ENCODE measurements around the gene THUMPD3.
A peak's percentile ranks its signal among the peaks of the same experiment; 100 is the strongest.

THUMPD3 gene

DNA sequence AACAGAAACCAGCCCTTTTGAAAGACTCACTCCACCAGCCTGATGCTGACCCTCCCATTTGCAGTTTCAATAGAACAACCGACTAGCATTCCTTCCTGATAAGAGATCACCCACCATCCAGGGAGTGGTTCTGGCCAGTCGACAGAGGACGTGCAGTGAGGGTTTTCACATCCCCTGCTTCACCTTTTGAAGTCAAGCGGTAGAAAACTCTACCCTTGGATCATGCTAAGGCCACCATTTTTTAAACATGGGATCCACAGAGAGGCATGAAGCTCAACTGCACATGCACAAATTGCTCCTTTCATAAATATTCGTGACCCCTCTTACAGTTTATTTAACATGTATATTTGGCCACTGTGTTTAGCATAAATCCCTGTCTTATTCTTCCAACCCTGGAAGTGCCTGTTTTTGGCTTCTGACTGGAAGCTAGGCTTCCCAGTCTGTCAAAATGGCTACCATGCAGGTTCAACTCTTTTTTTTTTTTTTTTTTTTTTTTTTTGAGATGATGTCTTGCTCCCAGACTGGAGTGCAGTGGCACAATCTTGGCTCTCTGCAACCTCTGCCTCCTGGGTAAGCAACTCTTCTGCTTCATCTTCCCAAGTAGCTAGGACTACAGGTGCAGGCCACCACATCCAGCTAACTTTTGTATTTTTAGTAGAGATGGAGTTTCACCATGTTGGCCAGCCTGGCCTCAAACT is 1.0 kb upstream of the THUMPD3 start:
- DNase-seq = no peak

DNA sequence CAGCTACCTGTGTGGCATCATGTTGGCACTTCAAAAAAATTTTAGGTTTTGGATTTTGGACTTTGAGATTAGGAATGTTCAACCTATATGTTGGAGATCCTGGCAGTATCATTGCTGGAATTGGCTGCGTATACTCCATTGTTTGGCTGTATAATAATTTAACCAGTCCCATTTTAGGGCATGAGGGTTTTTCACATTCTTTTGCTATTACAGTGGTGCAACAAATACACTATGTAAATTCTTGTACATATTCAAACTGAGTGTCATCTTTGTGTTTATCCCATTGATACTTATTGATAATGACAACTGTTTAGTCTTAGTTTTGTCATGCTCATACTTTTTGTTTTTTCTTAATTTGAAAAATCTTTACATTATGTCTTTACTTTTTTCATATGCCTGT is 6.7 kb downstream of the THUMPD3 start:
- no peak for DNase-seq

DNA sequence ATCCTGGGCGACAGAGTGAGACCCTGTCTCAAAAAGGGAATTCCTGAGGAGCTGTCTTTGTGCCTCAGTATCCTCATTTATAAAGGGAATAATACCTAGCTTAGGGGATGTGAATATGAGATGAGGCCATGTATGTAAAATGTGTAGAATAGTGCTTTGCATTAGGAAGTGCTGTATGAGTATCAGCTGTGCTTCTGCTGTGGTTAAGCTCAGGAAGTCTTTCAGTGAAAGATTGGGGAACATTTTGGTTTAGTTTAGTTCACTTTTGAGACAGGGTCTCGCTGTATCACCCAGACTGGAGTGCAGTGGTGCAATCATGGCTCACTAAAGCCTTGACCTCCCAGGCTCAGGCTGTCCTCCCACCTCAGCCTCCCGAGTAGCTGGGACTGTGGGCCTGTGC is 10.6 kb downstream of the THUMPD3 start:
- no peak for DNase-seq

DNA sequence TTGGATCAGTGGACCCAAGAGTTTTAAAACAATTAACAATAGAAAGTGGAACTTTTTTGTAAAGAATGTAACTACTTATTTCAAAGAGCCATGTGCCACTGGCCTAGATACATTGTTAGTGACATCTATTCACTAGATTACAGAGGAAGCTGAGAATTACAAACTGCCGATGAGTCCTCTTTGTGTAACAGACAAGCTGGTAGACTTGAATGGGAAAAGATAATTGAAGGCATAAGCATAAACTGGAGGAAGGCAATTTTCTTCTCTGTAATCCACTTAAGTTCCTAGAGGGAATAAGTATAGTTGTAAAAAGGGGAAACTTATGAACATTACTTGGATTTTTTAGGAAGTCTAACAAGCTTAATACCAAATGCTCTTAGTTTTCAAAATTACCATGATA is 15.1 kb downstream of the THUMPD3 start:
- DNase-seq = no peak

DNA sequence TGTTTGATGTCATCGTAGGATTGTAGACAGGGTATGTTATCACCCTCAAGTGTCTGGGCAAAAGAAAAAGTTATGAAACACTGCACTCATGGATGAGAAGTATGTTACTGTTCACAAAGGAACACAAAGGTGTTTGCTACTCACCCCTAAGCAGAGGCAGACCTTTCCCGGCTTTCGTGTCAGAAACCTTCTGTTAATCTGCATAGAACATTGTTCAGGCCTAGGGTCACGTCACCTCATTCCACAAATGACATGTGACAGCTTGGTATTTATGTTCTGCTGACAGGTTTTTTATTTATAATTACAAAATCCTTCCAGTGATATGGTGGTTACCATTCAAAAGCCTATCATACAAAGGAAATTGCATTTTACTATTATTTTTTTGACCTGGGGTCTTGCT is 16.5 kb downstream of the THUMPD3 start:
- no peak for DNase-seq

DNA sequence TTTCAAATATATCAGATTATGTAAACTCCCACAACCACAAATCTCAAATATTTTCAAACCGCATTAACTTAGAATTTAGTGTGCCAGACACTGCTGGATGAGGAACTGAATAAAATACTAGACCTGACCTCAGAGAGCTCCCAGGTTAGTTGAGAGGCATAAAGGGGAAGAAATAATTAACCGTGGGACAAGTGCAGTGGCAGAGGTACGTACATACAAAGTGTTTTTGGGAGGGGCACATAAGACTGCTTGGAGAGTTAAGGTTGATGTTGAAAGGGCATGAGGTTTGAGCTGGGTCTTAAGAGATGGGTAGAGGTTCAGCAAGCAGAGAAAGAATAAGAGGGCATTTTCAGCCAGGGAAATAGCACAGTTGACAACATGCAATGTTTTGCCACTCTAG is 17.2 kb downstream of the THUMPD3 start:
- no peak for DNase-seq

DNA sequence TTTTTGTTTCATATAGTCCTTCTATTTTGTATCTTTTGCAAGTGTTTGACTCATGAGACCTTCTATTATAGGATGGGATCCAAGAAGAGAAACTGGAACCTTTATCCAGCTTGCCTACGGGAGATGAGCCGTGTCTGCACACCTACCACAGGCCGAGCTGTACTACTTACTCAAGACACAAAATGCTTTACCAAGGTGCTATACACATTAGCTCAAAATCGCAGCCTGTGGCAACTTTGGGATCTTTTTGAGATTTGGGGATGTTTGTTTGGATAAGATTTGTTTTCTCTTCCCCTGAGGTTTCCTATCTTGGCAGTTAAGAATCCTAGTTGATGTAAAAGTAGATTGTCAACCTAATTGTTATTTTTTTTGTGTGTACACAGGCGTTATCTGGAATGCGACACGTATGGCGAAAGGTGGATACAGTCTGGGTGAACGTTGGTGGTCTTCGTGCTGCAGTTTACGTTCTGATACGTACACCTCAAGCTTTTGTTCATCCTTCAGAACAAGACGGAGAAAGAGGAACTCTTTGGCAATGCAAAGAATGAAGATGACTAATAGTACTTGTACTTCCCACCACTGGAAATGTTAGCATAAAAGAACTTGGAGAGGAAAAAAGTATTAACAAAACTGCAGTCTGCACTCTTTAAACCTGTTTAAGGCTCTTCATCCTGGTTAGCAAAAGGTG is 21.4 kb downstream of the THUMPD3 start:
- DNase-seq = no peak

DNA sequence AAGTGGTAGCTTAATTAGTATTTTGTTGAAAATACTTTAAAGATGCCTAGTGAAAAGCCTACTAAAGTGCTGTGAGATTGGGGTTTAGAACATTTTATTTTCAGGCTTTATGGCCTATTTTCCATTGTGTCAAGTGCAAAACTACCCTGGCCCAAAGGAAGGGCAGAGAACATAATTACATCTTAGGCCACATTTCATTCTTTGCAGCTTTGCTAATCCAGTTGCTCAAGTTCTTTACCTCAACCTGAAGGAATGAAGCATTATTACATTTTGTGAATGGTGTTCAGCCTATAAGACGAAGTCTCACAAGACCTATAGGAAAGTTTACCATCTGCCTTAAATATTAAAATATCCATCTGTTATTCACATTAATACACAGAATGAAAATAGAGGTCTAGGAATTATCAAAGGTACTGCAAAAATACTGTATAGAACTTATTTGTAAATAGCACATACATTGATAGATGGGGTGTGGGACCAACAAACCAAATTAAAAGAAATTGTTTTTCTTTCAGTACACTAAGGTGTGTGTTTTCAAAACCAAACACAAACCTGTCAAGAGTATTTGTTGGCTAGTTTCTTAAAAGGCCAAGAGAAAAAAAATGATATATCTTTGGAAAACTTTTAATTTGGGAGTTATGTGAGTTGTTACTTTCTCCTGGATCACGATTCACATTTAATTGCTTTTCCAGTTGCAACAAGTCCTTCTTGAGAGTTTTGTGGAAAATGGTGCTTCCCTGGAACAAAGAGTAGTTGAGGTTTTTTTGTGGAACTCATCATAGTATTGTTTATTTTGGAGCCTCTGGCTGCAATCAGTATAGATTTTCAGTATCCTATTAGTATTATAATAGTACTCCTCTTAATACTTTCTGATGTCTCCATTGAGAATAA is 22.6 kb downstream of the THUMPD3 start:
- DNase-seq = no peak

DNA sequence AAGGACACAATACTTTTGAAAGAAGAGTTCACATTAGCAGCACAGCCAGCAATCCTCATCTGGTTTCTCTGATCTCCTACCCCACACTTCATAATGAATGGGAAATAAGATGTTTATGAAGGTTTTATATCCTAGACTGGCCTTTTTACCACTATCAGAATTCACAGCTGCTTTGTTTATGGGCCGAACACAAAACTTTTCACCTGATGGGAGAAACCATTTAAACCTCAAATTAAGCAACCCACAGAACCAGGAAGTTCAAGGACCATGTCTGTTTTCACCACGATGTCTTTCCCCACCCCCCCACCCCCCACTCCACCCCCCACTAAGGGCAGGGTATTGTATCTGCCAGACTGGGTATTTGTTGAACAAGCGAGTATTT is 23.2 kb downstream of the THUMPD3 start:
- DNase-seq = no peak

DNA sequence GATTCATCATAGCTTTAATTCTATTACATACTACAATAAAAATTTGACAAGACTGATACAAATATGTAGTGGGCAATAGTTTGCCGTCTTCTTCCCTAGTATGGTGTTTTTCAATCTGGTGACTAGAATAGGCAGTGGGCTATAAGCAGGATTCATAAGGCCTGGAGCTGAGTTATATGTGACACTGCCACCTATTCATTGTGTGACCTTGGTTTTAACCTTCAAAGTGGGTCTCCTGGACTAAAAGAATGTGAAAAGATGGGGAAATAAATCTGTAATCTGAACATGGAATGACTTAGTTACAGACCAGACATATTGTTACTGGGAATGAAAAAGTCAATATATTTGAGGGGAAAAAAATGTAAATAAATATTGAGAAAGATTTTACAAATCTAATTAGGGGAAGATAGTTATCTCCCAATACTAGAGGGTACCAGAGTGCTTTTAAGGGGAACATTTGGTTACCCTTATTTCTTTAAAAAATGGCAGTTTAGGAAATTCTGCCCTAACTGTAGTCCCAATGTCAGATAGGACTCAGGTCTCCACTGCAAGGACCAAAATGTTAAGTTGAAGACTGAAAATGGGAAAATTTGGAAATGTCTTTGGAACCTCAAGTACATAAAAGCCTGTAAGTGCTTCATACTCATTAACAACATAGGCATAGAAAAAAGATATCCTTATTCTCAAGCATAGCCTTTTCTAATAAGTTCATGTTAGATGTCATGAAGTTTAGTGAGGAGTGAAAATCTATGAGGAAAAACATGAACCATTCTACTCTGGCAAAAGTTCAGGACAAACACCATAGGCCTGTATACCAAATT is 23.9 kb downstream of the THUMPD3 start:
- DNase-seq = no peak

DNA sequence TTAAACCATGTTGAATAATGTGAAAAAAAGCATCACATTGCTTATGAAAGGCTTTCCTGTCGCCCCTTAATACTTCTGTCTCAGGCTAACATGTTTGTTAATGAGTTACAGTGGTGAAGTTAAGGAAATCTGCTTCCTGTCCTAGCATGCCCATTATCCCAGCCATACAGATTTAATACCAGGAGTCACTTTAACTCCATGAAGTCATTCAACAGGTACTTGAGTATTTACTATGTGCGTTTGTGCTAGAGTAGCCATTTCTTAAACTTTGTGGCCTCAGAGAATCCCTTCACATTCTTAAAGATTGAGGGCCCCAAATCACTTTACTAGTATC is 24.4 kb downstream of the THUMPD3 start:
- DNase-seq = no peak

DNA sequence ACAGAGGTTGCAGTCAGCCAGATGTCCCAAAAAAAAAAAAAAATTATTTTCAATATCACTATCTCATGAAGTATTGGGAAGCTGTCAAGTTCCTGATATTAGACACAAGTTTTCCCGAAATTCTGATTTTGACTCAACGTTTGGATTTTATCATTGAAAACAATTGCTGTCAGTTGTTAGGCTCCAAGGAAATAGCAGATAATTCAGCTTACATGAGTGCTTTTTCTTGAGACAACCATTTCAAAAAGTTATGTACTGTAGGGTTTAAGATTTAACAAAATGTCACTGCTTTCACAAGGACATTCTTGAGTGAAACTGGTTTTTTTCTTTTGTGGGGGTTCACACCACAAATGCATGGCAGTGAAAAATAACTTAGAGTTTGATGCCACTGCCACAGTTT is 25.3 kb downstream of the THUMPD3 start:
- DNase-seq = no peak

DNA sequence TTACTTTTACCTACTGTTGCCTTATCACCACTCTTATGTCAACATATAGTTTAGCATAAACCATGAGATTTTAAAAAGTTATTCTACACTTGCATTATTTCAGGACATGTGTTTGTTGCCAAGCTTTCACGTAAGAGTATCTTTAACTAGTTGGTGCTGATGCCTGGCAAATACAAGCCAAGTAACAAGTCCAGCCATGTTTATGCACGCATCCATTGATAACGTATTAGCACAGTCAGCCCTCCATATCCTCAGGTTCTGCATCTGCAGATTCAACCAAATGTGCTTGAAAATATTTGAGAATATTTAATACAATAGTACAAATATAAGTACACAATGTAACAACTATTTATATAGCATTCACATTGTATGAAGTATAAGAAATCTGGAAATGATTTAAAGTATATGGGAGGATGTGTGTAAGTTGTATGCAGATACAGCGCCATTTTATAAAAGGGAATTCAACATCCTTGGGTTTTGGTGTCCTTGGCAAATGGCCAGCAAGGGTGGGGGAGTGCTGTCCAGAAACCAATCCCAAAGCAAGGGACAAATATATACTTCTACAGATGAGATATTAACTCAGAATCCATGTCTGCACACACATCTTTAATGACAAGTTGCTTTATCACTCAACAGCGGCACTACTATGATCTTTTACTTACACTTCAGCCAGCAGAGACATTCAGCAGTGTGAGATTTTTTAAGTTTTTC is 25.9 kb downstream of the THUMPD3 start:
- DNase-seq = no peak

DNA sequence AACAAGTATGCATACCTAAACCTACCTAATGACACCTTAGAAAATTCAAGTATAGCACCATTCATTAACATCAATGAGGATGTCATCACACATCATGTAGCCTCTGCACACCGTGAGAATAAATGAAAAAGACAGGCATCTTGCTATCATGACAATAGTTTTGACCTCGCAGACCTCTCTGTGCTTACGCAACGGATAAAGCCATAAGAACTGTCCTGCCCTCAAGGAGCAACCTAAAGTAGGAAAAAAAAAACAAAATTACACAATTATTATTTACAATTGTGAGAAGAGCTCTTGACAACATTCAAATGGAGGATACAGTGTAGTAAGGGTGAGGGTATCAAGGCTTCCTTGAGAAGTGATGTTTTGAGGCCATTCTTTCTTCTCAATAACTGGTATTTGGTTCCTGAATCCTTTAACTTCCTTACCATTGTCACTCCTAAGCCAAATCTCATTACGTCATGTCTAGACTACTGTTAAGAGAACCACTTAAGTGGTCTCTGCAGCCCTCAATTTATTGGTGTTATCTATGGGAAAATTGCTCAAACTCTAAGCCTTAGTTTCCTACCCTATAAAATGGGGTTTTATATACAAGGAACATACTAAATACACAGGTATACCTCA is 27.5 kb downstream of the THUMPD3 start:
- no peak for DNase-seq

DNA sequence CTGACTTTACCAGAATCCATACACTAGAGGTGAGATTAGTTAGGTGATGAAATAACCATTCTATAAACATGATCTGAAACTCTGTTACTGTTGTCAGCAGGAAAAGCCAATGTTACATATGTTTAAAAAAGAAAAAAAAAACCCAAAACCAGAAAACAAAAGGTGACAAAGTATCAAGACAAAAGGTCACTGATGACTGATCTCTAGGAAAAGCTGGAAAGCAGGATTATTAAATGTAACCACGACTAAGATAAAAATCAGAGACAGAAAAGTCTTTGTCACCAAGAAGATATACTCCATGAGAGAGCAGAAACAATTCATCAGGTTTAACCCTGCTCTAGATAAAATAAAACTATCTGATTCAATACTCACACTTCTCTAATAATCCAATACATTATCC is 29.2 kb downstream of the THUMPD3 start:
- DNase-seq = no peak

DNA sequence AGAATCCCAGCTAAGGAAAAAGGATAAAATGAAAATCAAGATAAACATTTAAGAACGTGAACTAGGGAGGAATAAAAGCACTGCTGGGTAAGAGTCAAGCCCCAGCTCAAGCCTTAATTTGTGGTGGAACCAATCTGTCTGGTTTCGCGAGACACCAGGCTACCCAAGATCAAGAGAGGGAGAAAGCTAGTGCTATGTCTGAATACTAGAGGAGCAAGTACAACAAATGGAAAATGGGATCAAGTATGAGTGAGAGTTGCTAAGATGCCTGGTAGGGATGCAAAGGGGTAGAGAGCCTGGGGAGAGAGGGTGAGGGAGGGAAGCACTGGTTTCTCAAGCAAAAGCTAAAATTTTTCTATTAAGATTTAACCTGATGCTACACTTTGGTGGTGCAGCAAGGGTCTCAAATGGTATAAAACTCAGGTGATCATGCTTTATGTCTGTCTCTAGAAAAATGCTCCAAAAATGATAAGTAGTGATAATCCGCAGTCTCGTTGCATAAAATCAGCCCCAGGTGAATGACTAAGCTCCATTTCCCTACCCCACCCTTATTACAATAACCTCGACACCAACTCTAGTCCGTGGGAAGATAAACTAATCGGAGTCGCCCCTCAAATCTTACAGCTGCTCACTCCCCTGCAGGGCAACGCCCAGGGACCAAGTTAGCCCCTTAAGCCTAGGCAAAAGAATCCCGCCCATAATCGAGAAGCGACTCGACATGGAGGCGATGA is 32.9 kb downstream of the THUMPD3 start:
- no peak for DNase-seq

DNA sequence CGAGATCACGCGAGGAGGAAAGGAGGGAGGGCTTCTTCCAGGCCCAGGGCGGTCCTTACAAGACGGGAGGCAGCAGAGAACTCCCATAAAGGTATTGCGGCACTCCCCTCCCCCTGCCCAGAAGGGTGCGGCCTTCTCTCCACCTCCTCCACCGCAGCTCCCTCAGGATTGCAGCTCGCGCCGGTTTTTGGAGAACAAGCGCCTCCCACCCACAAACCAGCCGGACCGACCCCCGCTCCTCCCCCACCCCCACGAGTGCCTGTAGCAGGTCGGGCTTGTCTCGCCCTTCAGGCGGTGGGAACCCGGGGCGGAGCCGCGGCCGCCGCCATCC is 33.4 kb downstream of the THUMPD3 start:
- peak; percentile 97 for DNase-seq

DNA sequence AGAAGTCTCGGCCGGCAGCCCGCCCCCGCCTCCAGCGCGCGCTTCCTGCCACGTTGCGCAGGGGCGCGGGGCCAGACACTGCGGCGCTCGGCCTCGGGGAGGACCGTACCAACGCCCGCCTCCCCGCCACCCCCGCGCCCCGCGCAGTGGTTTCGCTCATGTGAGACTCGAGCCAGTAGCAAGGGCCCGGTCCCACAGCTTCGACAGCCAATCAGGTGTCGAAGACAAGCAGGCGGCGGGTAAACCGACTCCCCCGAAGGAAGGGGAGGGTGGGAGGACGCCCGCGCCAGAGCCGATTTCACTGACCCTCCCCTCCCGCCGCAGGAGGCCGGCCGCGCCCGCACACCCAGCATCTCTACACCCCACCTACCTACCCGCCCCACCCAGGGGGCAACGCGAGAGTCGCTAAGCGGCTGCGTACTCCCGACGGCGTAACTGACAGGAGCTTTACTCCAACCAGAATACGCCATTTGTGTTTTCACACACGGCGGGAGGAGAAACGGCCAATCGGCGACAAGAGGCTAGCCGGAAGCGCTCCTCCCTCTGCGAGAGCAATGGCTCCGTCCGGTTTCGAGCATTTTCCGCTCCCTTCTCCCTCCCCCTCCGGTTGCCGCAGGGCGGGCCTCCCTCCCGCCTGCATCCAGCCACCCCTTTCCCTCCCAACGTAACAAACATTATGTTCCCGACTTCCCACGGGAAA is 33.9 kb downstream of the THUMPD3 start:
- peak; percentile 100 for DNase-seq

DNA sequence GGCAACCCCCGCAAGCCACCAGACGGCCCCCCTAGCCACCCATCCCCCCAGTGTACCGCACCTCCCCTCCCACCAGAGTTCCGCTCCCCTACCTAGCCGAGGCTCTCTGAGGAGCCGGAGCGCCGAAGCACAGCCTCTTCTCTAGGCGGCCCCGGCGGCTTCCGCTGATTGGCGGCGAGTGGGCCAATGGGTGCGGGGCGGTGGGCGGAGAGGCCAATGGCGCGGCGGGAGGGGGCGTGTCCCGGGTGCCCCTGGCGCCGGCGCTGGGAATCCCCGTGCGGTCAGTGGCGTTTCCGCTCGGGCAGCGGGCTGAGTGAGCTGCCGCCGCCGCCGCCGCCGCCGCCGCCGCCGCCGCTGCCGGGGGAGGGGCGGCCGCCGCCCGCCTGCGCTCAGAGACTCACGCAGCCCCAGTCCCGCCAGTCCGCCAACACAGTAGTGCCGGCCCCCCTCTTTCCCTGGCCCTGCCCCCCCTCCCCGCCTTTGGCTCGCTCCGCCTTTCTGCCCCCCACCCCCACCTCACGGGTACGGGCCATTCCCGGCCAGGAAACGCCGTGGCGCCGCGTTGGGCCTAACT is 34.6 kb downstream of the THUMPD3 start, which contains the start of gene SETD5:
SETD5 (plus strand) TSS at position 284 of the 574 bp plus-strand sequence. CDS start 31,324 bp downstream, outside the sequence.
- peak; percentile 96 for DNase-seq

Data from NCI-H2029 (cell line).